Activated CD8-positive, alpha-beta T cell treated with anti-CD3 and anti-CD28 coated beads for 36 hours (primary cell): ENCODE results near the gene LEMD1. TPM values are rescaled to one million over a fixed set of nuclear protein-coding genes. Genes with fewer than 3 reads are reported as not detected.

Experiments
- ATAC-seq: fragments of 200-7000 bp; cut with Tn5 transposase; one replicate; pipeline ENCODE4 v1.10.0; 2021; ENCODE audit warnings: mild to moderate bottlenecking, moderate library complexity
- CTCF ChIA-PET: fragments of 350-600 bp; sonication (Branson Sonifier 250); formaldehyde crosslinking; loops from one replicate; lab custom pipeline; 2021; ENCODE audit warnings: antibody characterized with exemption; lab: Charles Lee
- POLR2A ChIA-PET: fragments of 350-600 bp; sonication (Branson Sonifier 250); formaldehyde crosslinking; loops from one replicate; lab custom pipeline; 2021; ENCODE audit warnings: antibody characterized with exemption; lab: Charles Lee
- DNase-seq: peaks from one replicate; pipeline ENCODE4 v3.0.0-alpha.2; 2020
- H3K27ac Mint-ChIP-seq: one replicate; pipeline ENCODE4 v1.8.0; 2021; ENCODE audit warnings: mild to moderate bottlenecking, mixed read lengths
- H3K27me3 Mint-ChIP-seq: one replicate; pipeline ENCODE4 v1.8.0; 2021; ENCODE audit warnings: mixed read lengths
- H3K36me3 Mint-ChIP-seq: one replicate; pipeline ENCODE4 v1.8.0; 2021; ENCODE audit warnings: low read depth, mixed read lengths
- H3K4me1 Mint-ChIP-seq: one replicate; pipeline ENCODE4 v1.8.0; 2021; ENCODE audit warnings: low read depth, mixed read lengths
- H3K4me3 Mint-ChIP-seq: one replicate; pipeline ENCODE4 v1.8.0; 2021; ENCODE audit warnings: mild to moderate bottlenecking, moderate library complexity, mixed read lengths
- H3K9me3 Mint-ChIP-seq: one replicate; pipeline ENCODE4 v1.8.0; 2021; ENCODE audit warnings: mixed read lengths
- CTCF ChIP-seq: fragments of 200-600 bp; IDR thresholded peaks from one replicate; pipeline ENCODE4 v1.8.0; 2022; ENCODE audit warnings: antibody characterized with exemption, mild to moderate bottlenecking
- intact Hi-C: fragments of 100-400 bp; cut with micrococcal nuclease; formaldehyde crosslinking; loops from one replicate; pipeline ENCODE4 v1.10.0; 2022
- total RNA-seq, 2 experiments: library from RNA; stranded (reverse); gene quantifications; one replicate each; pipeline ENCODE4 v1.2.3, GENCODE V29; 2021

LEMD1 gene
- total RNA-seq, 2 experiments from 2014 or later, result 0.58 to 0.81 TPM

- Mint-ChIP-seq H3K4me1 (peaks cover 22% of the 10 kb centered on the region), H3K36me3 (no peaks in the 10 kb centered on the region), H3K27me3 (peaks cover 1% of the 10 kb centered on the region), H3K9me3 (no peaks in the 10 kb centered on the region), H3K4me3 (no peak overlapping the region), H3K27ac (no peak overlapping the region)
- no peak for ATAC-seq
- no peak for DNase-seq
- ChIA-PET POLR2A (interaction anchor here (1.5 kb wide), 1 partner anchor 29 kb away, joined by 3 read pairs; no protein-coding TSS in a partner anchor), CTCF (interaction anchor here (1.1 to 3.8 kb wide), 5 partner anchors 7 to 102 kb away, joined by 3 to 33 read pairs (median 6); no protein-coding TSS in a partner anchor)
- intact Hi-C loops, result no loop called here
- TF ChIP-seq CTCF, result no peak
These were observed 16.6 kb upstream of the LEMD1 start for GRCh38 chr1:205438213-205439158.

- no peak for ATAC-seq
- peaks cover 1% of the 10 kb centered on the region for H3K27me3 Mint-ChIP-seq
- peaks cover 22% of the 10 kb centered on the region for H3K4me1 Mint-ChIP-seq
- intact Hi-C loops, result no loop called here
- H3K27ac Mint-ChIP-seq, result no peak overlapping the region
- H3K4me3 Mint-ChIP-seq, result no peak overlapping the region
- TF ChIP-seq CTCF, result no peak
- ChIA-PET POLR2A (interaction anchor here (0.7 to 1.5 kb wide), 2 partner anchors 28 to 45 kb away, joined by 3 read pairs; no protein-coding TSS in a partner anchor), CTCF (interaction anchor here (1.1 to 1.7 kb wide), 3 partner anchors 49 to 101 kb away, joined by 3 to 4 read pairs (median 3); no protein-coding TSS in a partner anchor)
- DNase-seq, result no peak
- no peaks in the 10 kb centered on the region for H3K9me3 Mint-ChIP-seq
- H3K36me3 Mint-ChIP-seq, result no peaks in the 10 kb centered on the region
These were observed 15.7 kb upstream of the LEMD1 start for GRCh38 chr1:205437570-205437969.

- H3K4me1 Mint-ChIP-seq, result peaks cover 20% of the 10 kb centered on the region
- no peak for TF ChIP-seq CTCF
- no peak overlapping the region for H3K4me3 Mint-ChIP-seq
- ChIA-PET CTCF (interaction anchor here (1.1 to 1.3 kb wide), 2 partner anchors 50 to 51 kb away, joined by 3 read pairs; no protein-coding TSS in a partner anchor), POLR2A (interaction anchor here (0.7 kb wide), 1 partner anchor 46 kb away, joined by 3 read pairs; no protein-coding TSS in a partner anchor)
- no peak overlapping the region for H3K27ac Mint-ChIP-seq
- H3K9me3 Mint-ChIP-seq, result no peaks in the 10 kb centered on the region
- intact Hi-C loops, result no loop called here
- H3K36me3 Mint-ChIP-seq, result no peaks in the 10 kb centered on the region
- DNase-seq (no peak), ATAC-seq (no peak)
- peaks cover 1% of the 10 kb centered on the region for H3K27me3 Mint-ChIP-seq
These were observed 15.0 kb upstream of the LEMD1 start for GRCh38 chr1:205436776-205437410.

GRCh38 chr1:205435578-205436573 is 14.0 kb upstream of the LEMD1 start:
- H3K4me1 Mint-ChIP-seq, result peaks cover 15% of the 10 kb centered on the region
- H3K4me3 Mint-ChIP-seq, result no peak overlapping the region
- ChIA-PET CTCF (interaction anchor here (1.1 to 1.4 kb wide), 2 partner anchors 50 to 629 kb away, joined by 3 to 5 read pairs; no protein-coding TSS in a partner anchor), POLR2A (interaction anchor here (1.4 kb wide), 1 partner anchor 12 kb away, joined by 3 read pairs; no protein-coding TSS in a partner anchor)
- DNase-seq (no peak), ATAC-seq (no peak)
- intact Hi-C loops, result no loop called here
- no peak overlapping the region for H3K27ac Mint-ChIP-seq
- peaks cover 1% of the 10 kb centered on the region for H3K27me3 Mint-ChIP-seq
- no peaks in the 10 kb centered on the region for H3K9me3 Mint-ChIP-seq
- no peaks in the 10 kb centered on the region for H3K36me3 Mint-ChIP-seq
- no peak for TF ChIP-seq CTCF
